ENCODE measurements around the gene FOXB2.
"Not testable (repeated sequence)": the region's sequence is repeated elsewhere in the genome, so short reads cannot be mapped to it uniquely, and the experiment has no call there.

Gene FOXB2
- 0 reads per million in 2 donors for total RNA-seq

DNA sequence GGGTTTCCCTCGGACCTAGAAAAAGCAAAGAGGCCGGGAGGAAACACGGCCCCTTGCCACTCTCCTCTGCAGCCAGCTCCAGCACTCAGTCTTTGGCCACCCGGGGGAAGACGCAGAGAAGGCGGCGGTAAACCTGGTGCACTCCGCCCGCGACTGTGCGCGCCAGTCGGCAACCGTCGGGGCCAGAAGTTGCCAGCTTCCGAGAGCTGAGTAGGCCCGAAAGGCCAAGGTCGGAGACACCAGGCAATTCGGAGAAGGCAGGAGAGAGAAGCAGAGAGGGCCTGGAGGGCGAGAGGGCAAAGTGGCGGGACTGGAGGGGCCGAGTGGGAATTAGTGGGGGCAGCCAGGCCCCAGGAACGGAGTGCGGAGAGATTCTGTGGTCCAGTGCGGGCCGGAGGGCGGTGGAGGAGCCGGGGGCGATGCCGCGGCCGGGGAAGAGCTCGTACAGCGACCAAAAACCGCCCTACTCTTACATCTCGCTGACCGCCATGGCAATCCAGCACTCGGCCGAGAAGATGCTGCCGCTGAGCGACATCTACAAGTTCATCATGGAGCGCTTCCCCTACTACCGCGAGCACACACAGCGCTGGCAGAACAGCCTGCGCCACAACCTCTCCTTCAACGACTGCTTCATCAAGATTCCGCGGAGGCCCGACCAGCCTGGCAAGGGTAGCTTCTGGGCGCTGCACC is at the start of gene FOXB2:
TSS of gene FOXB2 (plus strand) at position 420 of the 690 bp plus-strand sequence. CDS start at position 420, 0 bp downstream.
- no peak for DNase-seq

DNA sequence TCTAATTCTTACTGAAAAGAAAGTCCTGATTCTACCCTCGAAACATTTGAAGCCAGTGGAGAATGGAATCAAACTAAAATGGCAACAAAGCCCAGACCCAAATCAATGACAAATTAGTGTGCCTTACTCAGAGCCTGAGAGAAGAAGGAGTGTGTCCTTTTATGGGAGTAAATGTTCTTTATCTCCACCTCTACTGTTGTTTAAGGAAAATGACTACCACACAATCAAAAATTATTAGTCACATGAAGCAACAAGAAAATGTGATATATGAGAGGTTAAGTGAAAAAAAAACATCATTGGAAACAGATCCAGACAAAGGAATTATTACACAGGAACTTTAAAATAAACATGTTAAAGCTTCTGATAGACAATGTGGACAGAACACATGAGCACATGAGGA is 49.7 kb upstream of the FOXB2 start:
- no peak for DNase-seq

DNA sequence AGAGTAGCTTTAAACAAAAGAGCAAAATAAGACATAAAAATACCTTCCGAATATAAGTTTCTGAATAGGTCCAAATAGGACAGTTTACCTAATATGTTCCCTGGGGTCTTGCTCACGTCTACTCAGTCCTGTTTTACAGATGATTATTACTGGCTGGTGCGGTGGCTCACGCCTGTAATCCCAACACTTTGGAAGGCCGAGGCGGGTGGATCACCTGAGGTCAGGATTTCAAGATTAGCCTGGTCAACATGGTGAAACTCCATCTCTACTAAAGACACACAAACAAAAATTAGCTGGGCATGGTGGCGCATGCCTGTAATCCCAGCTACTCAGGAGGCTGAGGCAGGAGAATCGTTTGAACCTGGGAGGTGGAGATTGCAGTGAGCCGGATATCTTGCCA is 40.6 kb upstream of the FOXB2 start:
- DNase-seq = not testable (repeated sequence)

DNA sequence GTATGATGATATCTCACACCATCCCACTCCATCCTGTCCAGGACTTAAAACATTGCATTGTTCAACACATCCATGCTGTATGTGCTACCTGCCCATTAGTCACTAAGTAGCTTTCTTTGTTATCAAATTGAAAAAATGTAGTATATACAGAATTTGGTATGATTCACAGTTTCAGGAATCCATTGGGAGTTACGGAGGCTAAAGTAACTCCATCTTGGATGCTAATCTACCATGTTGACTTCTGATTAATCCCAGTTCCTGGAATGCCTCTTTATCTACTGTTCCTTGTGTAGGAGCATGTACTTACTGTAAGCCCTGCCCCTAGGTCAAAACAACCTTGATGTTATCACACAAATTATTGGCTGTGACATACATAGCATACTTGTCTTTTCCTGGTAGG is 38.9 kb upstream of the FOXB2 start:
- DNase-seq = no peak

DNA sequence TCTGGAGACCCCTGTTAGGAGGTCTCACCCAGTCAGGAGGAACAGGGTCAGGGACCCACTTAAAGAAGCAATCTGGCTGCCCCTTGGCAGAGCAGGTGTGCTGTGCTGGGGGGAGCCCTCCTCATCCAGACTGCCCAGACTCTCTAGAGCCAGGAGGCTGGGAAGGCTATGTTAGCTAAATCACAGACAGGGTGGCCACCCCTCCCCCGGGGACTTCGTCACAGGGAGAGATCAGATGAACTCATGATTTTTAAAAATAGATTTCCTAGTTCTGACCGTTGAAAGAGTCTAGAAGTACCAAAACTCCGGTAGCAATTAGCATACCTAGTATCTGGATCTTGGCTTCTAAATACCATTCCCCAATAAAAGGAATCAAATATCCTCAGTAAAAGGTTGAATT is 35.0 kb upstream of the FOXB2 start:
- no peak for DNase-seq

DNA sequence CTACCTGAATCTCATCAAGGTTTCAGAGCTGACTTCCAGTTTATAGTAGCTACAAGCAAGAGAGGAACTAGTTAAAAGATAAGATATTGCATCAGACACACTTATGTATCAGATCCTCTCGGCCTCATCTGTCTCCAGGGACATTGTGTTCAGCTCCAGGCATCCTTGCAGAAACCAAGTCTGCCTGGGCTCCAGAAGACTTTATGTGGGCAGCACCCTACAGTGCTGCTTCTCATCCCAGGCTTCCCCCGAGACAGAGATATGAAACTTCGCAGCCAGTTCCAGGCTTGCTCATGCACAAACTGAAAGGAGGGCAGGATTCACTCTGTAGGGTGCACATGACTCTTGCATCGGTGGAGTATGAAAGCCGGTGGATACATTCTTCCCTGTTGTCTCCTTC is 33.9 kb upstream of the FOXB2 start:
- DNase-seq = no peak

DNA sequence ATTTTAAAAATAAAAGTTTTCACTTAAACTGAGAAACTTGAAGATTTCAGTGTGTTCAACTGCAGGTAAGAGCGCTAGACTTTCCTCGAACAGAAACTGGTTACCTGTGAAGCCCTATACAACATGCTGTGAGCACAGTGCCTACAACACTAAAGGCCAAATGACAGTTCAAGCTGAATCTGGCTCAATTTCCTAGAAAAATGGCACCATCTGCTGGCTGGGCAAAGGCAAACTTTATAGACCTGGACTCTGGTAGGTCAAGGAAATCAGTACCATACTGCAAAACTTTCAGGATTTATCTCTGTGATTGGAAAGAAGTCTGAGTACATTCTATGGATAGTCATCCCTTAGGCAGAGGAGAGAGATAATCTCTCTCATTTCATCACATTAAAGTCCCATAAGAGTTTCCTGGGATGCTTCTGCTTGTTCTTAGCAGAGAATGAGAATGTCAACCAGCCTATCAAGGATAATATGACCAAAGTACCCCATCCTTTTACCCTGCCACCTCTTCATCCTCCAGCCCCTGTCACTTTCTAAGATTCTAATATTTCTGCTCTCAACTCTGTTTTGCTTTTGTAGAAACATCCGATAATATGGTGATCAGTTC is 31.8 kb upstream of the FOXB2 start:
- no peak for DNase-seq

DNA sequence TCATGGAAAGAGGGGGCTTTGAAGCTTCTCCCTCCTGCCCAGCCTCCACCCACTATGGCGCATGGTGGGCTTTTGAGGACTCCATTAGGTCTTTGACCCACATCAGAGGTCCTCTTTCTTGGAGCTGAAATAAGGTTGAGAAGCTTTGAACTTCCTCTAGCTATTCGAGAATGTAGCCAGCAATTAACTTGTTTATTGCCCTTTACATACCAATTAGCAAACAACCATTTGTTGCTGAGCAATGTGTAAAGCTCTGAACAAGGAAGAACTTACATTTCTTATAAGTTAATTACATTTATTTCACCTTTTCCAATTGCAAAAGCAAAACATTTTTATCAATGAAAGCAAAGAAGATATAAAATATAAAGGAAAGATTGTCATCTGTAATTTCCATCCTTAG is 30.5 kb upstream of the FOXB2 start:
- DNase-seq = no peak

DNA sequence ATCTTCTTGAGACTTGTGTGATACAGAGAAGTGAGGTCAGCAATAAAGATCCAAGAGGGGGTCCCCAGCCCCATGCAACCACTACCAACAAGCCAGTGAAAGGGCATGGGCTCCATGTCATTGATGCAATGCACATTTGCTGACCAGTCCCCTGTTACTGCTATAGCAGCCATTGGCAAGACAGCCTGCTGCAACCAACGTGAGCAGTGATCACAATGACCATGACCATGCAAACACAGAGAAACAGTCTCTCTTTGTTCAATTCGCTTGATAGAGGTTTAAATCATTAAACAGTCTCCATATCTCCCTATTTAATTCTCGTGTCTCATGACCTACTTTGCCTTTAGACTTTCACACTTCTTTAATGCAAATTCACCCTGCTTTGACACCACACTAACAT is 30.0 kb upstream of the FOXB2 start:
- no peak for DNase-seq

DNA sequence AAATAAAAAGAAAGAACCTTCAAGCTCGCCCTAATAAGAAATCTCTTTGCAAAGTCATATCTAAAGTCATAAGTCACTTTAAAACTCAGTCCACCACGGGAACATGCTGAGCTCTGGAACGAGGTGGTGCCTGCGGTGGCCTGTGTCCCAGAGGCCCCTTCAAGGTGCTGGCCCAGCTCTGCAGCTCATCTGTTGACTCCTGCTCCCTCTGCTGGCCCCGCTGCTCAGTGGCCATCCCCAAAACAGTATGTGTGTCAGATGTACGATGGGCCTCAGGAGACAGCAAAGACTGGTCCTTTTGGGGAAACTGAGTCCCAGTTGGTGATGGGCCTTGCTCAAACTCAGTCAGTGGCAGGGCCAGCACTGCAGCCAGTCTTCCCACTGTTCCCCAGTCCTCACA is 22.8 kb upstream of the FOXB2 start:
- DNase-seq = no peak

DNA sequence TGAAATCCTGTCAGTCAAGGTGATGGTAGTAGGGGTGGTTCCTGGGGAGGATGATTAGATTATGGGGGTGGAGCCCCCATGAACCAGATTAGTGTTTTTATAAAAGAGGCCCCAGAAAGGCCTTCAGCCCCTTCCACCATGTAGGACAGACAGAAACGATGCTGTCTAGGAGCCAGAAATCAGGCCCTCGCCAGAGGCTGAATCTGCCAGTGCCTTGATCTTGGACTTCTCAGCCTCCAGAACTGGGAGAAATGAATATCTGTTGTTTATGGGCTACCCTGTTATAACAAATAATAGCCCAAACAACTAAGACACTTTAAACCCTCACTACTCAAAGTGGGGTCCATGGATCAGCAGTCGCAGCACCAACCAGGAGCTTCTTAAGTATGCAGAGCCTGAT is 20.2 kb upstream of the FOXB2 start:
- no peak for DNase-seq

DNA sequence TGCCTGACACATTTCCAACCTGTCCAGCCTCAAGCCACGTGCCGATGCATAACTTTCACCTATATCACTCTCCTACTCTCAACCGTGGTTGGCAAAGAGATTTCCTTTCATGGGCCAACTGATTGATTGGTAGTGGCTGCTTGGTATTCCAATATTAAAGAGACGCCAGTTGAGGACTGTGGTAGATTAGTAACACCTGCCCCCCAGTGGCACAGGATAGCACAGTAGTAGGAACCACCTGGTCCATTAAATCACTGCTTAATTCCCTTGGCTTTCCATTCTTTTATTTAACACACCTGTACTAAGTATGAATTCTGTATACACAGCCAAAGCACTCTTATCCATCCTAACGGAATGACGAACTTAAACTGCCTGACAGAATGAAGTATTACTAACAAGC is 19.1 kb upstream of the FOXB2 start:
- no peak for DNase-seq

DNA sequence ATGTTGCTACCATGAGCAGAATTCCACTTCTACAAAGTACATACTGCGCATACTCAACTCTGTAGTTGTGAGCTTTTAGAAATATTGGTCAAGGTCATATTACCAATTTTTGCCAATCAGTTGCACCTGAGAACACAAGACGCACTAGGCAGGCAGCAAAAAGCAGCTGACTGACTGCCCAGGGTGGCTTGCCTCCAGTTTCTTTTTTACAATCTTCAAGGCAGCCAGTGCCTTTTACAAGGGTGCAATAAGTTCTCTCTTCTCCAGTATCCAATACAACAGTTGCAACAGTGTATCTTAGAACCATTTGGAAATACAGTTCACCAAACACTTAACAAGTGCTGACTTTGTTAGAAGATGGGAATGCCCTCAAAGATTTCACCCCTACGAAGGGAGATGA is 16.1 kb upstream of the FOXB2 start:
- DNase-seq = no peak

DNA sequence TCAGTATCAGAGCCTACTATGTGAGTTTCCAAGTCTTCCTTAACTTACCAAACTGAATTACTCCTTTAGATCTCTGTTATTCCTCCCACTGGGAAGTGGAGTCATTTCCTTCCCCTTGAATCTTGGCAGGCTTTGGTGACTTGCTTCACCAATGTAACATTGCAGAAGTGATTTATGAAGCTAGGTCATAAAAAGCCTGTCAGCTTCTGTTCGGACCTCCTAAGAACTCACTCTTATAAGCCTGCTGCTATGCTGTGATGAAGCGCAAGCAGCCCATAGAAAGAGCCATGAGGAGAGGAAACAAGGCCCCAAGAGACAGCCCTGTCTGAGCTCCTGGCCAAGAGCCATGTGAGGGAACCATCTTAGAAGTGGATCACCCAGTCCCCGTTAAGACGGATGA is 14.2 kb upstream of the FOXB2 start:
- no peak for DNase-seq

DNA sequence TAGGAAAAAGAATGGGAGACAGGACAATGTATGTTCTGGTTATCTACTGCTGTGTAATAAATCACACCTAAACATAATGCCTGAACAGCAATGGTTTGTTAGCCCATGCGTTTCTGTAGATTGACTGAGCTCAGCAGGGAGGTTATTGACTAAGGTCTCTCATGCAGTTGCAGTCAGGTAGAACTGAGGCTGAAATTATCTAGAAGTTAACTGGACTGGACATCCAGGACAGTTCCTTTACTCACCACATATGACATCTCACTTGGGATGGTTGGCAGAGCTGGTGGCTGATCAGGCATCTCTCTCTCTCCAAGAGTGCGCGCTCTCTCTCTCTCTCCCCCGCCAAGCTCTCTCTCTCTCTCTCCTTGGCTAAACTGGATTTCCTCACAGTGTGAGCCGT is 8.9 kb upstream of the FOXB2 start:
- no peak for DNase-seq

DNA sequence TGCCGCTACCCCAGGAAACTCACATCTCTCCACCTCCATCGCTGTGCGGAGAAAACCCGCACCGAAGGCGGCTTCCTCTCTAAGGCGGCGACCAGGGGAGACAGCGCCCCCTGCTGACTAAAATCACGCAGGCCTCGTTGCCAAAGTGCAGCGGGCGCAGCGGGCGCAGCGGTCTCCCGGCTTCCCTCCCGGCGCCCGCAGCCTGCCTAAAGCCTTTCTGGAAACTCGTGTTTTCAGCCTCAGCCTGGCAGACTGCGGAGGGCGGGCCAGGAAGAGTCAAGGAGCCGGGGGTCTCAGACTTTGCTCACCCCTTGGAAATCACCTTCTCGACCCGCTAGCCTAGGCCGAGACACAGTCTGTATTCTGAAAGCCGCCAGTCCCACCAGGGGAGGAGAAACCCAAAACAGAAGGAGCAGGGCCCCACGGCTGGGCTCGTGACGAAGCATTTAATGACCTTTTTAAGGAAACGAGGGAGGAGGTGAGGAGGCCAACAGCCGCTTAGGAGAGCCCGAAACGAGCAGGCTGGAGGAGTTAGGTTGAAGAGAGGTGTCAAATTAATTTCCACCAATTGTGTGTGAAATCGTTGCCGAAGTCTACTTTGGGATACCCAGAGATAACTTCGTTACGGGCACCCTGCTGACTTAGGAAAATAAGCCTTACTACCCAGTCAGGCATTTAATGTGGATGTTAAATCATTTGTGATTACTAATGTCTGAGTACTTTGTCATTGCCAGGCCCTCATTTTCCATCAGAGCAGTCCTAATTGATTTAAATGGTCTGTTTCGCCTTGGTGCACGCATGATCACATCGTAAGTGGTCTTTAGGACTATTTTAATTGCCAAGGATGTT is 7.3 kb upstream of the FOXB2 start:
- peak; percentile 48 for DNase-seq

DNA sequence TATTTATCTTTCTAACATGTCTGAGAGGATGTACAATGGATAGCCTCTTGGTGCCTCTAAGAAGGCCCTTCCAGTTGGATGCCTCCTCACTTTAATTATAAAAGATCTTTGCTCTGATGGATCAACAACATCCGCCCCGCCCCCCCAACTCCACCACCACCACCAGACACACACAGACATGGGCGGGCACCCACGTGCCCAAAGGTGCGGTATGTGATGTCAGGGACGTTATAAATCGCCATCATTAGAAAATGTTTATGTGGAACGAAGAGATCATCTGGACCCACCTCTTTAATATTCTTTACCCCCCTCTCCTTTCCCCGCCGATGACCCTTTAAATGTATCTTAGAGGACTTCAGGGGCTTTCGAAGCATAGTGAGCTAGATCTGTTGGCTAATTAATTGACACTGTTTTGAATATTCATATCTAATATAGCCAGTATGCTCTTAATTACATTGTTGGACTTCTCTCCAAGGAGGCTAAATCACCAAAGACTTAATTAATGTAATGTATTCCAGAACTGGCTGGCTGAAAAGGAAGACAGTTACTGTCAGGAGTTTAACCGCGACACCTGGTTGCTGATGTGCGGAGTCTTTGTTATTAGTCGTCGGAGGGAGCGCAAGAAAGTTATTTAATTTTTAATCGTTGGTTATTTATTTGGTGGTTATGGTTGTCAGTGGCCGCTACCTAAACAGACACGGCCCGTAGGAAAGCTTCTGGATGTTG is 6.1 kb upstream of the FOXB2 start:
- no peak for DNase-seq

DNA sequence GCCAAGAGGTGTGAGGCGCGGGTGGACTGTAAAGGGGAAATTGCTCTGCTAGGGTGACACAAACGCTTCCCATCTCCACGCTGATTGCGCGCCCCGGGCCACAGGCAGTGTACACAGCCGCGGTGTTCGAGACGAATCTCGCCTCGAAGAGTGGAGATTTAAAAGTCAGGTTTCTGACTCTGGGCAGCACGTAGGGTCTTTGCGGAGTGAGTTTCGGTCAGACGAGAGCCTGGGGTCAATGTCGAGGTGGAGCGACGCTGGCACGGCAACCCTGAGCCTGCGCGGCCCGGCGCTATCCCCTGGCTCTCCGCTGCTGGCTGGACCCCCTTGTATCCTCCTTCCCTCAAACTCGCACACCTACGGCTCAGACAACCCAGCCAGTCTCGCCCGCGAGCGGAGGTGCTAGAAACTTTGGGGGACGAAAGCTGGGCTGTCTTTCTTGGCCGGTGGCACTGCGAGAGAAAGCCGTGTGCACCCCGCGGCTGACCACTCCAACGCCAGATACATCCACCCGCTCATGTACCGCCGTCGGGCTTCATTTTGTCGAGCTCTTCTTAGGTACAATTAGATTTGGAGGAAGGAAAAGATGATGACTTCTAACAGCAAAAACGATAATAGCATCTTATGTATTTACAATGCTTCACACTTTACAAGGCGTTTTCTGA is 5.4 kb upstream of the FOXB2 start:
- DNase-seq = no peak

DNA sequence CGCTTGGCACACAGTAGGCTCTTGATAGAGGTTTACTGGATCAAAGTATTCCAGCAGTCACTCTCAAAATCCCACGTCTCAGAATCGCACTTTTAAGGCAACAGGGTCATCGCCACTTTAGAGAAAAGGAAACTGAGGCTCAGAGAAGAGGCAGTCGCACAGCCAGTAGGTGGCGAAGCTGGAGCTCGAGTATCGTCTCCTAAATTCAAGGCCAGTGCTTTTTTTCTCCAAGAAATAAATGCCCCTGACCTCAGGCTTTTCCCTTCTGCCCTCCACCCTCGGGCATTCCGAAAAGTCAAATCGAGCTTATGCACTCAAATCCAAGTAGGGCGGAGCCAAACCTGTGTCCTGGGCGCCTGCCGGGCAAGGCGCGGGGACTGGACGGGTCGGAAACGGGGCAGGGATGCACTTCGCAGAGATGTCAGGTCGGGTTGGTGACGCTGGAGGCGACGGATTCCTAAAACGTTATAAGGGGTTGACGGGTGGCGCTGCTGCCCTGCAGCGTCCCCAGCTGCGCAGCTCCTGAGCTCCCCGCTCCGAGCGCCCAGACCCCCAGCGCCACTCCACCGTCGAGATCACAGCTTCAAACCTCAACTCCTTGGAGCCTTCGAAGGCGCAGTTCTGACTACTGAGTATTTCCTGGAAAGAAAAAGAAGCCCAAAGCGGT is 4.7 kb upstream of the FOXB2 start:
- no peak for DNase-seq

DNA sequence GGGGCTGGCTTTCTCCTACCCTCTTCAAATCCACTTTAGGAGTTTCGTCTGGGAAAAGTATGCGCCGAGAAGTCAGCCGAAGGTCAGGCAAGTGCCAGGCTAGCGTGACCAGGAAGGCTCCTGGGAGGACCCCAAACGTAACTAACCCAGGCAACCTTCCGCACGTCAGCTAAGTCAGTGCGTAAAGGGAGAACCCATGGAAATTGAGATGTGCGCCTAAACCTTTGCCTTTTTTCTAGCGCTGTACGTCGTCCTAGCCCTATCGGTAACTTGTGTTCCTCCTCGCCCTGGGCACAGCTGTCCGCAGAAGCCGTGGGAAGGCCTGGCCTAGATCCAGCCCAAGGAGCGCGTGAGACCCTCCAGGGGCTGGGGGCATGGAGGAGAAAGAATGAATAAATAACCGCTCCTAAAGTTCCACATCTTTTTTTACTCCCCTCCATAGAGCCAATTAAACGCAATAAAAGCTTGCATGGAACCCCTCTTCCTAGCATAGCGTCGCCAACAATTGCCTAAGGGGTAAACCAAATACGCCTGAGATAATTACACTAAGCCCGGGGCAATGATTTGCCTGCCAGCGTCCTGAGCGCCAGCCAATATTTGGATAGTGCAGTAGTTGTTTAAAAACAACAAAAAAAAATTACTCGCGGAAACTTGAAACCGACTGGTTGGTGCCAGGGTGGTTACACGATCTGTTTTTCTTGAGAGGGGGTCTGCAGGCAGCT is 4.0 kb upstream of the FOXB2 start:
- no peak for DNase-seq

DNA sequence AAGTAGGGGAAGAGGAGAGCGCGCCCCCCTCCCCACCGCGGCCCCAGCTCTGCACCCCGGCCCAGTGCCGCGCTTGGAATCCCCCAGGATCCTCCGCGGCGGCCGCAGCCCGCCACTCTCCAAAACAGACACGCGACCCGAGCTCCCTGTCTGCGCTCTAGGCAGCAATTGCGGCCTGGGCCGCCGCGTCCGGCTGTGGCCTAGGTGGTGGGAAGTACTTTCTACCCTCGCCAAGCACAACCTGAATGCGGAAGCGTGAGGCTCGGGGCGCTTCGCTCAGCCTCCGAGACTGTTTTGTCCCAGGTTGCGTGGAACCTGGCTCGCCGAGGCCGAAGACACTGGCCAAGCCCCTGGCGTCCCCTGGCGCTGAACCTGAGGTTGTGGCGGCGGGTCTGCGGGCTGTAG is 3.3 kb upstream of the FOXB2 start:
- DNase-seq = no peak
